HepG2 (cell line): ENCODE measurements around the gene RABGAP1. TPM values are rescaled to one million over a fixed set of nuclear protein-coding genes. Genes with fewer than 3 reads are reported as not detected.

Experiments used
- AFF4 ChIP-seq: sonication (generic); formaldehyde crosslinking; IDR thresholded peaks from 2 replicates; pipeline ENCODE4 v1.4.0; 2020; ENCODE audit warnings: missing genetic modification reagents
- IKZF5 ChIP-seq: IDR thresholded peaks from 2 replicates; pipeline ENCODE4 v1.6.1; 2018; ENCODE audit warnings: missing genetic modification reagents, mild to moderate bottlenecking, missing compliant biosample characterization
- KDM1A ChIP-seq: IDR thresholded peaks from 2 replicates; pipeline ENCODE4 v1.6.1; 2016; ENCODE audit warnings: missing compliant biosample characterization
- KDM3A ChIP-seq: IDR thresholded peaks from 2 replicates; pipeline ENCODE4 v1.6.1; 2018; ENCODE audit warnings: low read depth, missing compliant biosample characterization
- MYC ChIP-seq: sonication (generic); formaldehyde crosslinking; IDR thresholded peaks from 2 replicates; pipeline ENCODE4 v1.9.0; 2021; ENCODE audit warnings: missing genetic modification reagents, borderline replicate concordance
- PITX1 ChIP-seq: sonication (generic); formaldehyde crosslinking; IDR thresholded peaks from 2 replicates; pipeline ENCODE4 v1.5.1; 2020; ENCODE audit warnings: mild to moderate bottlenecking, missing genetic modification reagents
- SP140L ChIP-seq: sonication (generic); formaldehyde crosslinking; IDR thresholded peaks from 2 replicates; pipeline ENCODE4 v1.4.0; 2020; ENCODE audit warnings: missing genetic modification reagents, borderline replicate concordance
- THAP7 ChIP-seq: sonication (generic); formaldehyde crosslinking; IDR thresholded peaks from 2 replicates; pipeline ENCODE4 v1.8.1; 2023; ENCODE audit warnings: mild to moderate bottlenecking, missing genetic modification reagents
- ZMAT3 ChIP-seq: sonication (generic); formaldehyde crosslinking; conservative IDR thresholded peaks from 2 replicates; pipeline ENCODE4 v1.7.0; 2021; ENCODE audit warnings: missing genetic modification reagents
- ZNF205 ChIP-seq: IDR thresholded peaks from 2 replicates; pipeline ENCODE4 v1.6.1; 2018; ENCODE audit warnings: missing biosample characterization, missing genetic modification reagents
- ZNF224 ChIP-seq: sonication (generic); formaldehyde crosslinking; IDR thresholded peaks from 2 replicates; pipeline ENCODE4 v1.5.0; 2020; ENCODE audit warnings: mild to moderate bottlenecking, missing genetic modification reagents
- ZNF274 ChIP-seq: sonication (generic); formaldehyde crosslinking; IDR thresholded peaks from 2 replicates; pipeline ENCODE4 v1.5.1; 2020; ENCODE audit warnings: mild to moderate bottlenecking, missing genetic modification reagents
- ZNF3 ChIP-seq: IDR thresholded peaks from 2 replicates; pipeline ENCODE4 v1.7.0; 2017; ENCODE audit warnings: inconsistent platforms
- ZNF446 ChIP-seq: sonication (generic); formaldehyde crosslinking; IDR thresholded peaks from 2 replicates; pipeline ENCODE4 v1.5.0; 2020; ENCODE audit warnings: mild to moderate bottlenecking, missing genetic modification reagents
- ZNF512B ChIP-seq: sonication (generic); formaldehyde crosslinking; IDR thresholded peaks from 2 replicates; pipeline ENCODE4 v1.5.1; 2020; ENCODE audit warnings: missing genetic modification reagents, mild to moderate bottlenecking, borderline replicate concordance
- ZNF687 ChIP-seq: sonication (generic); formaldehyde crosslinking; IDR thresholded peaks from 2 replicates; pipeline ENCODE4 v1.5.1; 2020; ENCODE audit warnings: mild to moderate bottlenecking, missing genetic modification reagents, moderate library complexity
- polyA plus RNA-seq, 8 experiments: library from polyadenylated mRNA; depleted of rRNA in 3 of 8; stranded (reverse) in 7 of 8; unstranded in 1 of 8; fragments of >200 nt; fragmentation: Illumina TruSeq in 4 of 8; extraction: Trizol in 4 of 8; gene quantifications; 2 replicates each; pipeline versions ENCODE4 v1.2.1 to v1.2.3, GENCODE V29; 2011 to 2016; ENCODE audit warnings: low read depth in 4 of 8, missing spikeins in 1 of 8, mixed read lengths in 1 of 8; ENCODE audit not compliant: insufficient read depth in 1 of 8
- total RNA-seq, 5 experiments: library from RNA; depleted of rRNA; stranded (reverse); fragments of >200 nt; fragmentation: Illumina TruSeq; extraction: Trizol; gene quantifications; 2 replicates each; pipeline ENCODE4 v1.2.3, GENCODE V29; 2016; ENCODE audit warnings: low read depth in 1 of 5

RABGAP1 gene
- total and polyA plus RNA-seq, 2 of the 13 experiments (the other 11 are each of a cell fraction or from before 2014, with no cell fraction given): 19.1 to 19.3 TPM

- no peak for TF ChIP-seq AFF4
- TF ChIP-seq ZNF512B (CRISPR knock-in tag): no peak
- no peak for TF ChIP-seq ZMAT3 (CRISPR knock-in tag)
- TF ChIP-seq ZNF205 (CRISPR knock-in tag): no peak
- no peak for TF ChIP-seq ZNF3 (CRISPR knock-in tag)
- TF ChIP-seq PITX1 (CRISPR knock-in tag): no peak
- TF ChIP-seq ZNF274 (CRISPR knock-in tag): no peak
- TF ChIP-seq IKZF5 (CRISPR knock-in tag): no peak
- no peak for TF ChIP-seq SP140L (CRISPR knock-in tag)
- no peak for TF ChIP-seq THAP7 (CRISPR knock-in tag)
- no peak for TF ChIP-seq ZNF687 (CRISPR knock-in tag)
- TF ChIP-seq KDM3A (CRISPR knock-in tag): no peak
- no peak for TF ChIP-seq MYC
- no peak for TF ChIP-seq ZNF446 (CRISPR knock-in tag)
- TF ChIP-seq ZNF224: no peak
- TF ChIP-seq KDM1A (CRISPR knock-in tag): no peak
Measured at GRCh38 chr9:123011878-123012528, 71.2 kb downstream of the RABGAP1 start (continued).
